Measurements from ENCODE around the gene RASGRP2.

DNA sequence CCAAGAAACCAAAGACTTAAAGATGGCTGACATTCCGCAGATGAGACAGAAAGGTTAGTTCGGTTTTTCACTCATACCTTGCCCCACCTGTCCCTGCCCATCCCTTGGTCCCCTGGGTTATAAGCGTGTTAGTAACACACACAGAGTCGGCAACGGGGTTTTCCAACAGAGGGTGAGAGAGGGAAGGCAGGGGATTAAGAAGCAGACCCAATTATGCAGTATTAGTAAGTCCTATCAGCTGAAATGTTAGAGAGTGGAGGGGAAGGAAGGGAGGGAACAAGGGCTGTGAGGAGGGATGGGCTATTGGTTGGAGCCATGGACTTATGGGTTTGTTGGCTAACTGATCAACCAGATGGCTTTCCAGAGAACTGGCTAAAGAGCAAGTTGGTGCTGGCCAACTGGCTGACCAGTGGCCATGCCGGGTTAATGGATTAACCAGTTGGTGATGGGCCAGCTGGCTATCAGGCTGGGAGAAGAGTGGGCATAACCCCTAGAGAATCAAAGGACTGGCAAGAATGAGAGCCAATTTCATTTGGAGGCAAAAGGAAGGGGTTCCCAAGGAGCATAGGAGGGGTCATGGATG is 66.4 kb downstream of the RASGRP2 start:
- TF ChIP-seq, protein P1, sequence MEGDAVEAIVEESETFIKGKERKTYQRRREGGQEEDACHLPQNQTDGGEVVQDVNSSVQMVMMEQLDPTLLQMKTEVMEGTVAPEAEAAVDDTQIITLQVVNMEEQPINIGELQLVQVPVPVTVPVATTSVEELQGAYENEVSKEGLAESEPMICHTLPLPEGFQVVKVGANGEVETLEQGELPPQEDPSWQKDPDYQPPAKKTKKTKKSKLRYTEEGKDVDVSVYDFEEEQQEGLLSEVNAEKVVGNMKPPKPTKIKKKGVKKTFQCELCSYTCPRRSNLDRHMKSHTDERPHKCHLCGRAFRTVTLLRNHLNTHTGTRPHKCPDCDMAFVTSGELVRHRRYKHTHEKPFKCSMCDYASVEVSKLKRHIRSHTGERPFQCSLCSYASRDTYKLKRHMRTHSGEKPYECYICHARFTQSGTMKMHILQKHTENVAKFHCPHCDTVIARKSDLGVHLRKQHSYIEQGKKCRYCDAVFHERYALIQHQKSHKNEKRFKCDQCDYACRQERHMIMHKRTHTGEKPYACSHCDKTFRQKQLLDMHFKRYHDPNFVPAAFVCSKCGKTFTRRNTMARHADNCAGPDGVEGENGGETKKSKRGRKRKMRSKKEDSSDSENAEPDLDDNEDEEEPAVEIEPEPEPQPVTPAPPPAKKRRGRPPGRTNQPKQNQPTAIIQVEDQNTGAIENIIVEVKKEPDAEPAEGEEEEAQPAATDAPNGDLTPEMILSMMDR (IDR thresholded peaks at IDR 0.05): no peak
- no peak for TF ChIP-seq POLR2AphosphoS5 (IDR thresholded peaks at IDR 0.05)
